ENCODE results near the gene FASTK. TPM values are rescaled to one million over a fixed set of nuclear protein-coding genes. Genes with fewer than 3 reads are reported as not detected.
A peak's percentile ranks its signal among the peaks of the same experiment; 100 is the strongest.

The FASTK gene
- polyA plus RNA-seq, 10 donors = 45.2 to 83.3 (median 64.0) TPM

- DNase-seq = no peak
These were observed 3.2 kb upstream of the FASTK start for GRCh38 chr7:151083824-151084160.

GRCh38 chr7:151083071-151083823 is 2.6 kb upstream of the FASTK start, which contains the start of gene TMUB1:
TMUB1 (minus strand) TSS chr7:151083493; CDS start chr7:151082563, 930 bp downstream.
- DNase-seq = peak in 2 of 3 donors; percentile 69 to 88

- no peak for DNase-seq
These were observed 1.8 kb upstream of the FASTK start for GRCh38 chr7:151082141-151083070.

- peak in 1 of 3 donors; percentile 53 for DNase-seq
These were observed 827 bp upstream of the FASTK start for GRCh38 chr7:151081170-151082101.

- peak in 1 of 3 donors; percentile 53 for DNase-seq
These were observed 515 bp downstream of the FASTK start for GRCh38 chr7:151080067-151080521.

- DNase-seq = no peak
These were observed 1.3 kb downstream of the FASTK start for GRCh38 chr7:151079199-151079910.

- peak in 1 of 3 donors; percentile 57 for DNase-seq
These were observed 2.2 kb downstream of the FASTK start for GRCh38 chr7:151078233-151079040.

GRCh38 chr7:151077705-151078232 is 2.8 kb downstream of the FASTK start:
- no peak for DNase-seq

GRCh38 chr7:151076863-151077704 is 3.5 kb downstream of the FASTK start:
- no peak for DNase-seq

- no peak for DNase-seq
These were observed 4.6 kb downstream of the FASTK start for GRCh38 chr7:151075978-151076426.

GRCh38 chr7:151075662-151075971 is 5.0 kb downstream of the FASTK start:
- DNase-seq = no peak

GRCh38 chr7:151074817-151075661 is 5.6 kb downstream of the FASTK start:
- DNase-seq = no peak

GRCh38 chr7:151073990-151074389 is 6.6 kb downstream of the FASTK start:
- DNase-seq = no peak

- no peak for DNase-seq
These were observed 9.4 kb downstream of the FASTK start for GRCh38 chr7:151071032-151071866.

- DNase-seq = no peak
These were observed 10.0 kb downstream of the FASTK start for GRCh38 chr7:151070574-151070960.

- DNase-seq = no peak
These were observed 10.6 kb downstream of the FASTK start for GRCh38 chr7:151069841-151070573.

Measured in muscle of back (tissue), 11 donors.